GOT3 (cell line): ENCODE data around the gene IL1A.

Experiments used
- DNase-seq: peaks from one replicate; lab custom pipeline; 2025; ENCODE audit warnings: mixed read lengths; lab: John Stamatoyannopoulos, UW

Gene IL1A

GRCh38 chr2:112762276-112762675 is 22.0 kb downstream of the IL1A start:
- DNase-seq = no peak

- DNase-seq = no peak
These were observed 24.1 kb downstream of the IL1A start for GRCh38 chr2:112760149-112760548.

- no peak for DNase-seq
These were observed 25.6 kb downstream of the IL1A start for GRCh38 chr2:112758711-112759110.

GRCh38 chr2:112757265-112757664 is 27.0 kb downstream of the IL1A start:
- no peak for DNase-seq

- no peak for DNase-seq
These were observed 28.1 kb downstream of the IL1A start for GRCh38 chr2:112756207-112756606.

- no peak for DNase-seq
These were observed 28.8 kb downstream of the IL1A start for GRCh38 chr2:112755444-112755843.

- no peak for DNase-seq
These were observed 29.7 kb downstream of the IL1A start for GRCh38 chr2:112754564-112754963.

- no peak for DNase-seq
These were observed 31.6 kb downstream of the IL1A start for GRCh38 chr2:112752667-112753066.

- DNase-seq = no peak
These were observed 32.7 kb downstream of the IL1A start for GRCh38 chr2:112751451-112752197.

GRCh38 chr2:112750560-112750843 is 33.8 kb downstream of the IL1A start:
- no peak for DNase-seq

GRCh38 chr2:112749755-112750559 is 34.3 kb downstream of the IL1A start:
- DNase-seq = peak; percentile 11

- DNase-seq = no peak
These were observed 43.8 kb downstream of the IL1A start for GRCh38 chr2:112740527-112740926.

GRCh38 chr2:112737542-112738232 is 46.6 kb downstream of the IL1A start:
- no peak for DNase-seq

- DNase-seq = no peak
These were observed 50.4 kb downstream of the IL1A start for GRCh38 chr2:112733871-112734270.

- DNase-seq = no peak
These were observed 50.8 kb downstream of the IL1A start for GRCh38 chr2:112733456-112733855.

- DNase-seq = no peak
These were observed 52.8 kb downstream of the IL1A start for GRCh38 chr2:112731479-112731878.

- DNase-seq = no peak
These were observed 53.5 kb downstream of the IL1A start for GRCh38 chr2:112730791-112731190.

GRCh38 chr2:112730216-112730615 is 54.1 kb downstream of the IL1A start:
- DNase-seq = no peak

GRCh38 chr2:112728378-112729175 is 55.7 kb downstream of the IL1A start:
- DNase-seq = no peak

- DNase-seq = no peak
These were observed 56.3 kb downstream of the IL1A start for GRCh38 chr2:112728029-112728362.

GRCh38 chr2:112727276-112728028 is 56.8 kb downstream of the IL1A start:
- DNase-seq = no peak
